A673 (cell line): ENCODE results near the gene RDH13.

Experiments
- EZH2 ChIP-seq: fragments of 200-600 bp; sonication (generic); IDR thresholded peaks from 2 replicates; pipeline ENCODE4 v1.6.1; 2017; ENCODE audit warnings: borderline replicate concordance, low read depth, mild to moderate bottlenecking, mixed read lengths, antibody characterized with exemption, low read length; ENCODE audit not compliant: poor library complexity, severe bottlenecking
- TF ChIP-seq, protein P1 (sequence below): fragments of 300-800, 200-600 bp; sonication (generic); conservative IDR thresholded peaks from 2 replicates; pipeline ENCODE4 v1.5.1; 2017; ENCODE audit warnings: low read depth, mild to moderate bottlenecking, antibody characterized with exemption, low read length, moderate library complexity, mixed read lengths

DNA sequence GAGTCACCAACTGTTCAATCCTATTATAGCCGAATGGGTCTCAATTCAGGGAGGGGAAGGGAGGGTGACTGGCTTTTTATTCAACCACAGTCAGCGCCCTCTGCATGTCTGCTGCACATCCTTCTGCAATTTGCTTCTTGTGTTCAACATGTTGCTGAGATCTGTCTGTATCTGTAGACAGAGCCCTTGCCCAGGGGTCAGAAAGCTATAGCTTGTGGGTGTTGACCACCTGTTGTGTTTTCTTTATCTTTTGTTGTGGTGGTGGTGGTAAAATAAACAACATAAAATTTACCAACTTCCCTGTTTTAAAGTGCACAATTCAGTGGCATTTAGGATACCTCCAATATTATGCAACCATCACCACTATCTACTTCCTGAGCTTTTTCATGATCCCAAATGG, 42.3 kb upstream of the RDH13 start:
- TF ChIP-seq, protein P1, sequence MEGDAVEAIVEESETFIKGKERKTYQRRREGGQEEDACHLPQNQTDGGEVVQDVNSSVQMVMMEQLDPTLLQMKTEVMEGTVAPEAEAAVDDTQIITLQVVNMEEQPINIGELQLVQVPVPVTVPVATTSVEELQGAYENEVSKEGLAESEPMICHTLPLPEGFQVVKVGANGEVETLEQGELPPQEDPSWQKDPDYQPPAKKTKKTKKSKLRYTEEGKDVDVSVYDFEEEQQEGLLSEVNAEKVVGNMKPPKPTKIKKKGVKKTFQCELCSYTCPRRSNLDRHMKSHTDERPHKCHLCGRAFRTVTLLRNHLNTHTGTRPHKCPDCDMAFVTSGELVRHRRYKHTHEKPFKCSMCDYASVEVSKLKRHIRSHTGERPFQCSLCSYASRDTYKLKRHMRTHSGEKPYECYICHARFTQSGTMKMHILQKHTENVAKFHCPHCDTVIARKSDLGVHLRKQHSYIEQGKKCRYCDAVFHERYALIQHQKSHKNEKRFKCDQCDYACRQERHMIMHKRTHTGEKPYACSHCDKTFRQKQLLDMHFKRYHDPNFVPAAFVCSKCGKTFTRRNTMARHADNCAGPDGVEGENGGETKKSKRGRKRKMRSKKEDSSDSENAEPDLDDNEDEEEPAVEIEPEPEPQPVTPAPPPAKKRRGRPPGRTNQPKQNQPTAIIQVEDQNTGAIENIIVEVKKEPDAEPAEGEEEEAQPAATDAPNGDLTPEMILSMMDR, result no peak
- no peak for TF ChIP-seq EZH2
